Measurements from ENCODE around the gene CTNNA1. TPM values are rescaled to one million over a fixed set of nuclear protein-coding genes. Genes with fewer than 3 reads are reported as not detected.

CTNNA1 gene
- total and polyA plus RNA-seq, 8 donors: 53.9 to 193 (median 108) TPM

GRCh38 chr5:138875946-138876345, 122.7 kb downstream of the CTNNA1 start:
- no peak for TF ChIP-seq CTCF (IDR thresholded peaks at IDR 0.05)
- Histone ChIP-seq H3K9me3 (no peaks in the 10 kb centered on the region), H3K27me3 (no peaks in the 10 kb centered on the region), H3K27ac (no peak overlapping the region), H3K4me3 (no peak overlapping the region), H3K4me1 (peaks cover 0 to 8% (median 8%) of the 10 kb centered on the region in 3 donors), H3K36me3 (no peaks in the 10 kb centered on the region)
- intact Hi-C loops (cut with DNase I): no loop called here
- ATAC-seq: no peak
- 97 to 98% methylated on average over 3 of the region's 3 CpGs for WGBS, 2 donors
- no peak for FAIRE-seq
- DNase-seq: no peak

GRCh38 chr5:138876811-138877210, 123.6 kb downstream of the CTNNA1 start:
- no peaks in the 10 kb centered on the region for H3K27me3 ChIP-seq

GRCh38 chr5:138878437-138879235, 125.4 kb downstream of the CTNNA1 start:
- FAIRE-seq (no peak), ATAC-seq (no peak), DNase-seq (no peak)
- H3K36me3 ChIP-seq: no peaks in the 10 kb centered on the region
- H3K4me1 ChIP-seq: peaks cover 0 to 8% (median 3%) of the 10 kb centered on the region in 3 donors
- no peaks in the 10 kb centered on the region for H3K9me3 ChIP-seq
- intact Hi-C loops (cut with DNase I): no loop called here
- WGBS, 2 donors: 93 to 98% methylated on average over 7 of the region's 7 CpGs
- no peak overlapping the region for H3K4me3 ChIP-seq
- H3K27ac ChIP-seq: no peak overlapping the region
- TF ChIP-seq CTCF (IDR thresholded peaks at IDR 0.05): no peak
- no peaks in the 10 kb centered on the region for H3K27me3 ChIP-seq

More at GRCh38 chr5:138876811-138877210, 123.6 kb downstream of the CTNNA1 start:
- DNase-seq (no peak), FAIRE-seq (no peak), ATAC-seq (no peak)
- no peak overlapping the region for H3K4me3 ChIP-seq
- intact Hi-C loops (cut with DNase I): no loop called here
- whole genome bisulfite sequencing, 2 donors: 96% methylated on average over 4 of the region's 4 CpGs
- no peak for TF ChIP-seq CTCF (IDR thresholded peaks at IDR 0.05)
- H3K27ac ChIP-seq: no peak overlapping the region
- no peaks in the 10 kb centered on the region for H3K36me3 ChIP-seq
- H3K9me3 ChIP-seq: no peaks in the 10 kb centered on the region
- H3K4me1 ChIP-seq: peaks cover 0 to 3% (median 0%) of the 10 kb centered on the region in 3 donors

- no peak for TF ChIP-seq CTCF (IDR thresholded peaks at IDR 0.05)
- Histone ChIP-seq H3K27me3 (no peaks in the 10 kb centered on the region), H3K9me3 (no peaks in the 10 kb centered on the region), H3K4me3 (no peak overlapping the region), H3K27ac (no peak overlapping the region), H3K4me1 (peaks cover 3 to 11% (median 4%) of the 10 kb centered on the region in 3 donors), H3K36me3 (no peaks in the 10 kb centered on the region)
- FAIRE-seq (no peak), DNase-seq (no peak), ATAC-seq (no peak)
- intact Hi-C loops (cut with DNase I): no loop called here
Measured at GRCh38 chr5:138883211-138883610, 130.0 kb downstream of the CTNNA1 start.

GRCh38 chr5:138884094-138884493, 130.9 kb downstream of the CTNNA1 start:
- H3K4me1 ChIP-seq: peaks cover 3 to 11% (median 4%) of the 10 kb centered on the region in 3 donors
- intact Hi-C loops (cut with DNase I): no loop called here
- TF ChIP-seq CTCF (IDR thresholded peaks at IDR 0.05): no peak
- ATAC-seq: peak in 1 of 4 donors; percentile 29
- no peak for DNase-seq
- no peak overlapping the region for H3K4me3 ChIP-seq
- peaks cover 0 to 6% (median 3%) of the 10 kb centered on the region in 3 donors for H3K36me3 ChIP-seq
- FAIRE-seq: no peak
- WGBS, 2 donors: 47 to 55% methylated on average over 1 of the region's 1 CpG
- H3K27ac ChIP-seq: no peak overlapping the region
- H3K27me3 ChIP-seq: no peaks in the 10 kb centered on the region
- no peaks in the 10 kb centered on the region for H3K9me3 ChIP-seq

Measured in pancreas (tissue), 10 donors.